Ramos (cell line): ENCODE results near the gene PLEKHJ1.

Experiments used
- in situ Hi-C: fragments of 300-500 bp; cut with MboI; formaldehyde crosslinking; loops from one replicate; pipeline ENCODE4 v1.14.3; 2022; ENCODE audit warnings: low sequenced_read_pairs; ENCODE audit not compliant: unreplicated experiment

Gene PLEKHJ1

DNA sequence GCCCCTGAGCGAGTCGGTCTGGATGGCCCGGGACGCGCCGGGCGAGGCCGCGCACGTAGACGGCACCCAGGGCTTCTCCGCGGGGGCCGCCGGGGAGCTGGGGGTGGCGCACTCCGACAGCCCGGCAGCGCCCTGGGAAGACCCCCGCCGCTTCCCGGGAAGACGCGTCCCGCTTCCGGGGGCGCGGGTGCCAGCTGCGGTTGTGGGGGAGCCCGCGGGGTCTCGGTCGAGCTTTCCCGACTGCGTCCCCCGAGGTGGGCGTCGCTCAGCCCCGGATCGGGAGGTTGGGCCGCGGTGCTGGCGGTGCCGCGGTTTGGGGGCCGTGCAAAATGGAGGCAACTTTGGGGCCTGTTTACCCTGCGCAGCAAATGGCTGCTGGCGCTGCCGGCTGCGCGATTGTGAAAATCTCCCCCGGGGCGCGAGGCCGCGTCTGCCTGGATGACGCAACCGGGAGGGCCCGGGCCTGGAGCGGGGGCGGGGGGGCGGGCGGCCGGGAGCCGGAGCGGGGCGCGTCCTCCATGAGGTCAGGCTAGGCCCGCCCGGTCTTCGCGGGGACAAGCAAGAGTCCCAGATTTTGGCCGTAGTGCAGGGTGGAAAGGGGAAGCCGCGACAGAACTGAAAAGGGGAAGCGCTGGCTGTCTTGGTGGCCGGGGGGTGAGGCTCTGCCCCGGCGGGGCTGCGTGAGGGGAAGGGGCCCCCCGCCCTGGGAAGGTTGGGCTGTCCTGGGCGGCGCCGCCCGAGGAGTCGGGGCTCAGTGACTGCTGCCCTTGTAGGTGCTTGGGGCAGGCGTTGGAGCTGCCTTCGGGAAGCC, 34.5 kb upstream of the PLEKHJ1 start:
- in situ Hi-C loops, result no loop called here

GRCh38 chr19:2270157-2270422, 34.0 kb upstream of the PLEKHJ1 start:
- in situ Hi-C loops, result no loop called here

GRCh38 chr19:2269244-2270156, 33.4 kb upstream of the PLEKHJ1 start:
- in situ Hi-C loops, result loop anchor here (10.0 kb wide), 1 partner anchor 345 kb away; no protein-coding TSS in a partner anchor

GRCh38 chr19:2268861-2269243, 32.7 kb upstream of the PLEKHJ1 start:
- in situ Hi-C loops, result loop anchor here (10.0 kb wide), 1 partner anchor 346 kb away; no protein-coding TSS in a partner anchor

DNA sequence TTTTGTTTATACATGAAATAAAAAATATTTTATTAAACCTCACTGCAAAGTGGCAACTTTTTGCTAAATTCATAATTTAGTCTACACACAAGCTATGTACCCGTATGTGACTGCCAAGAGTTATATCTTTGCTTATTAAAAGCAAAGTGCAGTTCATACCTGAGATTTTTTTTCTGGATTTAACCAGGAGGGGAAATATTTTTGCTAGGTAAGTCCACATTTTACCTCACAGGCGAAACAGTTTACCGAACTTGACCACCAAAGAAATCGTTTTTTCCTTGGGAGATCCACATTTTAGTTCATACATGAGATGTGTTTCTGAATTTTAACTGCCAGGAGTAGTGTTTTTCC, 32.3 kb upstream of the PLEKHJ1 start:
- in situ Hi-C loops, result loop anchor here (10.0 kb wide), 1 partner anchor 346 kb away; no protein-coding TSS in a partner anchor

- in situ Hi-C loops, result loop anchor here (10.0 kb wide), 1 partner anchor 348 kb away; no protein-coding TSS in a partner anchor
These were observed 30.3 kb upstream of the PLEKHJ1 start for GRCh38 chr19:2266183-2266993.

GRCh38 chr19:2261438-2262172, 25.5 kb upstream of the PLEKHJ1 start:
- in situ Hi-C loops, result loop anchor here (10.0 kb wide), 1 partner anchor 353 kb away; no protein-coding TSS in a partner anchor

GRCh38 chr19:2260341-2260805, 24.2 kb upstream of the PLEKHJ1 start:
- in situ Hi-C loops, result loop anchor here (10.0 kb wide), 1 partner anchor 354 kb away; no protein-coding TSS in a partner anchor

- in situ Hi-C loops, result loop anchor here (10.0 kb wide), 1 partner anchor 375 kb away; no protein-coding TSS in a partner anchor
These were observed 23.2 kb upstream of the PLEKHJ1 start for GRCh38 chr19:2259336-2259735.

DNA sequence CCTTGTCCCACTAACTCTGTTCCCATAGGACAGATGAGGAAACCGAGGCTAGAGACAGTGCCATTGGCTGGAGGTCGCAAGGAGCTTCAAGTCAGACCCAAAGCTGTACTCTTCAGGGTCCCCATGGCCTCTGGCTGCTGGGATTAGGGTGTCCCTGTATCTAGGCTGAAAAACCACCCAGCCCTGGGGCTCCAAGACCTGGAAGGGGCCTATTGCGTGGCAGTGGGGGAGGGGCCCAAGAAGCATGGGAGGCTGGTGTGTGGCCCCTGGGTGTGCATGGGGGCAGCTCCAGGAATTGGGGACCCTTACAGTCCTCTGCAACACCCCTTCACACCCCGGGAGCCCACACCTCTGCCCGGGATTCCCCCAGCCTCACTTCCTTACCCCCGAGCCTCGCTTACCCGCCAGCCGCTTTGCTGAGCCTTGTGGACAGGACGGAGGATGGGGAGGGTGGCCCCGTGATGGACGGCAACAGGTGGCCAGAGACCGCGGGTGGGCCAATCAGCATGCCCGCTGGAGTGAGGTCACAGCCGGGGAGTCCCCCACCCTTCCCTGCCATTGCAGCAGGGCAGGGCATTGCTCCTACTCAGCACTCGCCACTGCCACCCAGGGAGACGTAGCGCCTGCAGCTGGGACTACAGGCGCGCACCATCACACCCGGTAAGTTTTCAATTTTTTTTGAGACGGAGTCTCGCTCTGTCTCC, 20.0 kb upstream of the PLEKHJ1 start, which contains the start of gene JSRP1:
TSS of gene JSRP1 (minus strand) at position 436 of the 704 bp plus-strand sequence. CDS start 1,103 bp downstream, outside the sequence.
- in situ Hi-C loops, result loop anchor here (10.0 kb wide), 1 partner anchor 379 kb away; no protein-coding TSS in a partner anchor

DNA sequence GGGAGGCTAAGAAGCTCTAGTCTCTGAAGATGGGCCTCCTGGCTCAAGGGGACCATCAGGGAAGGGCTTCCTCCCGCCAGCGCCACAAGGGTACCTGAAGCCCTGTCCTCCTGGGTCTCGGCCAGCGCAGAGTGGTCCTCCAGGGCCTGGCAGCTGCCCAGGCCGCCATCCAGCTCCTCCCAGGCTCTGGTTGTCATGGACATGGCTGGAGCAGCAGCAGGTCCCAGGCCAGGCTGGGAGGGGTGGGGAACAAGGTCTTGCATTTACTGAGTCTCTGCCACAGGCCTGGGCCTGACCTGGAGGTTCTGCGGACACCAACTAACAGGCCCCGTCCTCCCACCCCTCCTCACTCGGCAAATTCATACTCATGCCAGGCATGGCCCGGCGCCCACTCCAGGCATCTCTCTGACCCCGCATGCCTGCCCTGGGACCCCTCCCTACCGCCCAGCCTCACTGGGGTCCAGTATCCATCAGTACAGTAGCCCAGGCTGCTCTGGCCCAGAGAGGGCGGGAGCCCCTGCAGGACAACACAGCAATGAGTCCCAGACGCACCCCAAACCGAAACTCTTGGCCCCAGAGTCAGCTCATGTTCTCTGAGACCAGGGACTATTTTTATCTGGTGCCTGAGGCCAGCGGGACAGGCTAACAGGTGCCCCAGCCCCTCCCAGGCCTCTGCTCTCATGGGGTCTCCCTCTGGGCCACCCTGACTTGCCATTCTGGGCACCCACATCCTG, 19.1 kb upstream of the PLEKHJ1 start:
- in situ Hi-C loops, result loop anchor here (10.0 kb wide), 1 partner anchor 380 kb away; no protein-coding TSS in a partner anchor

GRCh38 chr19:2254064-2254872, 18.1 kb upstream of the PLEKHJ1 start:
- in situ Hi-C loops, result loop anchor here (10.0 kb wide), 1 partner anchor 381 kb away; no protein-coding TSS in a partner anchor

- in situ Hi-C loops, result loop anchor here (10.0 kb wide), 1 partner anchor 381 kb away; no protein-coding TSS in a partner anchor
These were observed 17.3 kb upstream of the PLEKHJ1 start for GRCh38 chr19:2253106-2254063.

- in situ Hi-C loops, result loop anchor here (10.0 kb wide), 1 partner anchor 382 kb away; no protein-coding TSS in a partner anchor
These were observed 16.6 kb upstream of the PLEKHJ1 start for GRCh38 chr19:2252797-2253105.

GRCh38 chr19:2252055-2252796, 16.1 kb upstream of the PLEKHJ1 start:
- in situ Hi-C loops, result loop anchor here (10.0 kb wide), 1 partner anchor 383 kb away; no protein-coding TSS in a partner anchor
